Kidney epithelial cell (primary cell): ENCODE data around the gene ERC1. TPM values are rescaled to one million over a fixed set of nuclear protein-coding genes. Genes with fewer than 3 reads are reported as not detected.

Experiments
- DNase-seq: peaks from one replicate; pipeline ENCODE4 v3.0.0-alpha.2; 2010; ENCODE audit warnings: low read depth
- H3K27me3 ChIP-seq: 2 replicates; pipeline ENCODE4 v1.6.0; 2011; ENCODE audit warnings: low read length; ENCODE audit not compliant: control insufficient read depth, insufficient read depth
- H3K36me3 ChIP-seq: 2 replicates; pipeline ENCODE4 v1.5.1; 2011; ENCODE audit warnings: low read length; ENCODE audit not compliant: control insufficient read depth, insufficient read depth
- H3K4me3 ChIP-seq: 2 replicates; pipeline ENCODE4 v1.5.1; 2011; ENCODE audit warnings: low read depth, mild to moderate bottlenecking, control low read depth, low read length
- total RNA-seq: library from RNA; depleted of rRNA; stranded (reverse); fragments of >200 nt; gene quantifications from 2 replicates; pipeline ENCODE4 v1.2.3, GENCODE V29; 2015
- TF ChIP-seq, protein P1 (sequence below): IDR thresholded peaks from 2 replicates; pipeline ENCODE4 v1.5.1; 2011; ENCODE audit warnings: mild to moderate bottlenecking, moderate library complexity, low read length, control low read depth, inconsistent platforms; ENCODE audit not compliant: insufficient read depth, poor library complexity, severe bottlenecking

ERC1 gene
- total RNA-seq, 1 donor from 2014 or later = 16.4 TPM

DNA sequence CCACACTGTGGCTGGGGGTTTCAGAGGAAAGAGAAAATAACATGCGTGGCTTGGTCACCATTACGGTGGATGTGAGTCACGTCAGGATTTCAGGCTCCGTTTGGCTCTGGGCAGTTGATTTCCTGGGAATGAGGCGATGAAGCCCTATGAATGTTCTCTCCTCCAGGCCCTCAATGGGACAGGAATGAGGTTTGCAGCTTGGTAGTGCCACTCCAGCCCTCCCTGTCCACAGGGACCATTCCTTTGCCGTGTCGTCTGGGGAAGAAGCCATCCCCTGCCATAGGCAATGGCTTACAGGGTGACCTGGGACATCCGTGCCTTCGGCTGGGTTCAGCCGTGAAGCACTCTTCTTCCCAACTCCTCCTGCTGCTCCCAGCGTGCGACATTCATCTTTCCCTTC lies 508.3 kb downstream of the ERC1 start:
- TF ChIP-seq, protein P1, sequence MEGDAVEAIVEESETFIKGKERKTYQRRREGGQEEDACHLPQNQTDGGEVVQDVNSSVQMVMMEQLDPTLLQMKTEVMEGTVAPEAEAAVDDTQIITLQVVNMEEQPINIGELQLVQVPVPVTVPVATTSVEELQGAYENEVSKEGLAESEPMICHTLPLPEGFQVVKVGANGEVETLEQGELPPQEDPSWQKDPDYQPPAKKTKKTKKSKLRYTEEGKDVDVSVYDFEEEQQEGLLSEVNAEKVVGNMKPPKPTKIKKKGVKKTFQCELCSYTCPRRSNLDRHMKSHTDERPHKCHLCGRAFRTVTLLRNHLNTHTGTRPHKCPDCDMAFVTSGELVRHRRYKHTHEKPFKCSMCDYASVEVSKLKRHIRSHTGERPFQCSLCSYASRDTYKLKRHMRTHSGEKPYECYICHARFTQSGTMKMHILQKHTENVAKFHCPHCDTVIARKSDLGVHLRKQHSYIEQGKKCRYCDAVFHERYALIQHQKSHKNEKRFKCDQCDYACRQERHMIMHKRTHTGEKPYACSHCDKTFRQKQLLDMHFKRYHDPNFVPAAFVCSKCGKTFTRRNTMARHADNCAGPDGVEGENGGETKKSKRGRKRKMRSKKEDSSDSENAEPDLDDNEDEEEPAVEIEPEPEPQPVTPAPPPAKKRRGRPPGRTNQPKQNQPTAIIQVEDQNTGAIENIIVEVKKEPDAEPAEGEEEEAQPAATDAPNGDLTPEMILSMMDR = no peak
- no peaks in the 10 kb centered on the region for H3K27me3 ChIP-seq
- no peak for DNase-seq
- no peak overlapping the region for H3K4me3 ChIP-seq
- no peaks in the 10 kb centered on the region for H3K36me3 ChIP-seq

DNA sequence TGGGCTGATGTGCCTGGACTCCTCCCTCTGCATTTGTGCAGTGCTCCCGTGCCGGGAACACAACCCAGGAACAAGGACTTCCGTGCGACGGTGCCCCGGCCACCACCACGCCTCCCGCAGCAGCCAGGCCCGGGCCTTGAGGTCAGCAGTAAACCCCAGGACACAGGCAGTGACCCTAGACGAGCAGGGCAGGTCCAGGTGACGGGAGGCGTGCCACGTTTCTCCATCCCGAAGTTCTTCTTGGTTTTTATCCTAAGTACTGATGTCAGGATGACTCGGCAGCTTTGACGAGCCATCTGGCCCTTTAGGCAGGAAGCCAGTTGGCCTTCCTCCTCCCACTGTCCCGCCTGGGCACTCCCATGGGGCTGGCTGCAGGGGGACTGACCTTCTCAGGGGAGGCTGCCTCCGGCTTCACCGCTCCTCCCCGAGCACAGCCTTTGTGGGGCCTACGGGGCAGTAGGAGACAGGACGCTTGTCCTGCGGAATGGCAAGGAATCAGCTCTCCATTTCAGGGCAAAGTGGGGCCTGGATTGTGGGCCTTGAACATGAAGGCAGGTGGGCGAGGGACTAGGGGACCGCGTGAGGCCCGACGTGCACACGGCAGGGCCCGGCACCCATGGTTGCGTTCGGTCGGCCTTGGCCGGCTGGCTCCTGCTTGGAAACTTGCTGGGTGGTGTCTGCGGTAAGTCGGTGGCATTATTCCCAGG lies 509.2 kb downstream of the ERC1 start:
- TF ChIP-seq, protein P1 = no peak
- no peak for DNase-seq
- Histone ChIP-seq H3K4me3 (no peak overlapping the region), H3K27me3 (no peaks in the 10 kb centered on the region), H3K36me3 (no peaks in the 10 kb centered on the region)

DNA sequence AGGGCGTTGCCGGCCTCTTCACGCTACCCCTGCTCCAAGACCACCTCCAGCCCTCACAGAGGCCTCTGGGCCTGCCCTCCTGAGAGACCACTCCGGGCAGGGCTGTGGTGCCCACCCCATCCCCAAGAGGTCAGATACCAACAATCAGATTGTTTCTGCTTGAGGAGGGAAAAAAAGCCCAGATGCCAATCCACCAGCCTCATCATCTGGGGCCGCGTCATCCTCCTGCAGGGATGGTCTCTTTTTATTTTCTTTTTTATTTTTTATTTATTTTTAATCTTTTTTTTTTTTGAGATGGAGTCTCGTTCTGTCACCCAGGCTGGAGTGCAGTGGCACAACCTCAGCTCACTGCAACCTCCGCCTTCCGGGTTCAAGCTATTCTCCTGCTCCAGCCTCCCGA lies 510.0 kb downstream of the ERC1 start:
- no peaks in the 10 kb centered on the region for H3K27me3 ChIP-seq
- no peaks in the 10 kb centered on the region for H3K36me3 ChIP-seq
- TF ChIP-seq, protein P1 = no peak
- DNase-seq = no peak
- H3K4me3 ChIP-seq = no peak overlapping the region

DNA sequence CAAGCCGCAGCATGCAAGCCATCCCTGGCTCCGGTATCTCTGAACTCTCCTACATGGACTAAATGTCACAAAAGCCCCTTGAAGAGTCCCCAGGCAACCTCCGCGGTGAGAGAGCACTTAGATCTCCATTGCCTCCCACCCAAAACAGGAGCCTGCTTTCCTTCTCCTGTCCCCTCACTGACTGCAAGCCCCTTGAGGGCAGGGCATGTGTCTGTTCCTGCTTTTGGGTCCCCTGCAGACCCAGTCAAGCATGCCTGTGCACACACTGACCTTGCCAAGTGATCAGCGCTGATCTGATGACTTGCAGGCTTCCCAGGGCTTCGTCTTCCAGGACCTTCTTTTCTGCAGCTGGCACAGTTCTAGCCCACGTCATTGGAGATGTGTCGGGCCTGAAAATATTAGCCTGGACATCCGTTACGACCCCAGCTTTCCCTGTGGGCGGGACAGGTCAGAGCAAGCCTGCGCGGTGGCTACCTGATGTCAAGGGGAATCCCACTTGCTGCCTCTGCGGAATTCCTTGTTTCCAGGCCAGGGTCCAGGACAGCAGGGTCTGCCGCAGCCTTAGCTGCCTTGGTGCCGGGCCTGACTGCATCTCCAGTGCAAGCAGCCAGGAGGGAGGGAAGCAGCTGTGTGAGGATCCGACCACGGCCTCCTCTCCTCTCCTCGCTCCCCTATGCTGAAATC lies 510.8 kb downstream of the ERC1 start:
- Histone ChIP-seq H3K4me3 (no peak overlapping the region), H3K27me3 (no peaks in the 10 kb centered on the region), H3K36me3 (no peaks in the 10 kb centered on the region)
- DNase-seq = no peak
- TF ChIP-seq, protein P1 = no peak

DNA sequence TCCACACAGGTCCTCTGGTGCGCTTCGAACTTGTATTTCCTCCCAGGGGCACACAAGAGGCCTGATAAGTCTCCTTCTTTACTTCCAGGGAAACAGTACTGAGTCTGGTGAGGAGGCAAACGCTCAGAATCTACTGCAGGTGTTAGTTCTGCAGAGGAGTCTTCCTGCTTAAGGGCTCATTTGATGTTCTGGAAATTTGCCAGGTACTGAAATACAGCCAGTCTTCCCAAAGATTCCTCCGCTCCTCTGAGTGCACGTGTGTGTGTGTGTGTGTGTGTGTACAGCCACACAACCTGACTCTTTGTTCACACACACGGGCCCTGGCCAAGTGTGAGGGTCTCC lies 511.3 kb downstream of the ERC1 start:
- Histone ChIP-seq H3K36me3 (no peaks in the 10 kb centered on the region), H3K27me3 (no peaks in the 10 kb centered on the region), H3K4me3 (no peak overlapping the region)
- TF ChIP-seq, protein P1 = no peak
- DNase-seq = no peak

DNA sequence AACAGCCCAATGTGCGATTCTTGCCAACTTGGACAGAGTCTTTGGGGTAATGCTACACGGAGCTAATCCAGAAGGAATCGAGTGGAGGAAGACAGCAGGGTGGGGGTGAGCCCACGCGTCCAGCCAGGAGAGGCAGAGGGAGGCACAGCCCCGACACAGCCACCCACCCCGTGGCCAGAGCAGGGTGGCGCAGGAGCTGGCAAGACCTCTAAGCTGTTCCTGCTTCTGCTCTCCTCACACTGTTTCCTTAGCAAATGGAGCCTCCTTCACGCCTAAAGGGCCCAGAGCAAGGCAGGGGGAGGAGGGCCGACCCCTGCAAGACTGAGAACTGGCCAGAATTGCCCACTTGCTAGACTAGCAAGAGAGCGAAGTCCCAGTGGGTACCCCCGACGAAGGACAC lies 511.8 kb downstream of the ERC1 start:
- Histone ChIP-seq H3K4me3 (no peak overlapping the region), H3K27me3 (no peaks in the 10 kb centered on the region), H3K36me3 (no peaks in the 10 kb centered on the region)
- TF ChIP-seq, protein P1 = no peak
- DNase-seq = no peak
